ENCODE data around the gene NAB1.

Gene NAB1

DNA sequence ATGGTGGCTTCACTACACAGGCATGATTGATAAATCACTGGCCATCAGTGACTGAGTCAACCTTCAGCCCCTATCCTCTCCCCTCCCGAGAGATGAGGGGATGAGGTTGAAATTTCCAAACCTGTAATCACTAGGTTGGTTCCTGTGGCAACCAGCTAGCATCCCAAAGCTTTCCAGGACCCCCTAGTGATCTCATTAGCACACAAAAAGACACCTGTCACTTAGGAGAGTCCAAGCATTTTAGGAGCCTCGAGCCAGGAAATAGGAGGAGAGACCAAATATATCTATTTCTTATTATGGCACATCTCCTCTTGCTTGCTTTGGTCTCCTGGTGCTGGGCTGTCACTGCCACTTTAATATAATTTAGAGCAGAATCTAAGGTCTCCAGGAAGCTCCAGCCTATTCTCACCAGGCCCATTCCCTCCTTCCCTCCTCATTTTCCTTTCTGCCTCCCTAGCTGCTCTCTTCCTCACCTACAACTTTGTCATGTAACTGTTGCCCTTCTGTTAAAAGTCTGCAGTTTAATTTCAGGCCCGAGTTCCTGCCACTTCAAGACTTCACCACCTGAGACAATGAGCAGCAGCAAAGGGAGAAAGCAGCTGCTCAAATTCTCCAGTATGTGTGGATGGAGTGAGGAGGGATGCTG lies 33.2 kb upstream of the NAB1 start:
- TF ChIP-seq, protein P1, sequence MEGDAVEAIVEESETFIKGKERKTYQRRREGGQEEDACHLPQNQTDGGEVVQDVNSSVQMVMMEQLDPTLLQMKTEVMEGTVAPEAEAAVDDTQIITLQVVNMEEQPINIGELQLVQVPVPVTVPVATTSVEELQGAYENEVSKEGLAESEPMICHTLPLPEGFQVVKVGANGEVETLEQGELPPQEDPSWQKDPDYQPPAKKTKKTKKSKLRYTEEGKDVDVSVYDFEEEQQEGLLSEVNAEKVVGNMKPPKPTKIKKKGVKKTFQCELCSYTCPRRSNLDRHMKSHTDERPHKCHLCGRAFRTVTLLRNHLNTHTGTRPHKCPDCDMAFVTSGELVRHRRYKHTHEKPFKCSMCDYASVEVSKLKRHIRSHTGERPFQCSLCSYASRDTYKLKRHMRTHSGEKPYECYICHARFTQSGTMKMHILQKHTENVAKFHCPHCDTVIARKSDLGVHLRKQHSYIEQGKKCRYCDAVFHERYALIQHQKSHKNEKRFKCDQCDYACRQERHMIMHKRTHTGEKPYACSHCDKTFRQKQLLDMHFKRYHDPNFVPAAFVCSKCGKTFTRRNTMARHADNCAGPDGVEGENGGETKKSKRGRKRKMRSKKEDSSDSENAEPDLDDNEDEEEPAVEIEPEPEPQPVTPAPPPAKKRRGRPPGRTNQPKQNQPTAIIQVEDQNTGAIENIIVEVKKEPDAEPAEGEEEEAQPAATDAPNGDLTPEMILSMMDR (IDR thresholded peaks at IDR 0.05; ENCODE audit: borderline replicate concordance, insufficient read depth, low read depth, low read length): no peak
- H3K4me3 ChIP-seq (ENCODE audit: low read depth, low read length): no peak overlapping the region

DNA sequence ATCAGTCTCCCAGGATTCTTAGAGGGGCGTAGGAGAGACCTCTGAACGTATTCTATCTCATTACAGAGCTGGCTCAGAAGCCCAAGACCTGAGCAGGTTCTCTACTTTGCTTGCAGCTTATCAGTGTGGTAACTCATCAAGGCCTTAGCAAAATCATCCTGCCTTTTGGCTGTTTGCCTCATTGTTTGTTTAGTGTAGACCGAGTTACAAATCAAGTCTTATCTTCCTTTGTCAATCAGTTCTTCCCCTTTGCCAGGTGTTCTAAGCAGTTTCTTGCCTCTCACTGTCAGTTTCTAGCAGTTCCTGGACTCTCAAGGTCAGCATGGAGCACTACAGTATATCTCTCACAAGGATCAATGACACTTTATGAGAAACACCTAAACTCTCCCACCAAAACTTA lies 30.9 kb upstream of the NAB1 start:
- no peak overlapping the region for H3K4me3 ChIP-seq (ENCODE audit: low read depth, low read length)
- TF ChIP-seq, protein P1 (IDR thresholded peaks at IDR 0.05; ENCODE audit: borderline replicate concordance, insufficient read depth, low read depth, low read length): no peak

DNA sequence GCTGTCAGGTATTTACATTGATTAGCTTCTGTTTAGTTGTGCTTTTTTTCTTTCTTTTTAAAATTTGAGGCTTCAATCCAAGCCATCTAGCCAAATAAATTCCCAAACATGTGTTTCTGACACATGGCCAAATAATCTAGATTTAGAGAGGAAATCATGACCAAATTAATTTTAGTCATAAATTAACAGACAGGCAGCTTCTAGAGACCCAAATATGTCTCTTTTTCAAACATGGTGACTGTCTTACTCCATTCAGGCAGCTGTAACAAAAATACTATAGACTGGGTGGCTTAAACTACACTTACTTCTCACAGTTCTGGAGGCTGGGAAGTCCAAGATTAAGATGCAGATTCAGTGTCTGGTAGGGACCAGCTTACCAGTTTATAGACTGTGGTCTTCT lies 23.2 kb upstream of the NAB1 start:
- no peak overlapping the region for H3K4me3 ChIP-seq (ENCODE audit: low read depth, low read length)
- TF ChIP-seq, protein P1 (IDR thresholded peaks at IDR 0.05; ENCODE audit: borderline replicate concordance, insufficient read depth, low read depth, low read length): no peak

DNA sequence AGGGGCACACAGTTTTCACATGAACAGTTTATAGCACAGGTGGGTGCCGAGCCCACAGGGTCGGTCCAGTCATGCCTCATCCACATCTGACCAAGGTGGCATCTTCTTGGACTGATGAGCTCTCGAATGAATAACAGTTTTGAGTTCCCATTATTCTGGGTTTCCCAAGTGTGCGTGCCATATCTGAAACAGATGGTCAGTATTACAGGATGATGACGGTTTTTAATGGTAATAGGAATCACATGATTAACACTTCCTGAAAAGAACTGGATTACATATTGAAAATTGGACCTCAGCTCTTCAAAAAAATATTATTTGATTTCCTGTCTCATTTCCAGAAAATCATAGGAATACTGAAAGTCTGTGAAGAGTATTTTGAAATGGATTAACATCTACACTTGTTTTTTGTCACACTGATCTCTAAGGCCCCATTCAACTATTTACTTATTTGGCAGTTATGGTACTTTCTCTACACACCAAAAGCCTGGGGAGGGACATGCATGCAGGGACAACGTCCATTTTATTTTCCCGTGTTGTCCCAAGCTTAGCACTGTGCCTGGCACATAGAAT lies 22.2 kb upstream of the NAB1 start:
- TF ChIP-seq, protein P1 (IDR thresholded peaks at IDR 0.05; ENCODE audit: borderline replicate concordance, insufficient read depth, low read depth, low read length): no peak
- no peak overlapping the region for H3K4me3 ChIP-seq (ENCODE audit: low read depth, low read length)

DNA sequence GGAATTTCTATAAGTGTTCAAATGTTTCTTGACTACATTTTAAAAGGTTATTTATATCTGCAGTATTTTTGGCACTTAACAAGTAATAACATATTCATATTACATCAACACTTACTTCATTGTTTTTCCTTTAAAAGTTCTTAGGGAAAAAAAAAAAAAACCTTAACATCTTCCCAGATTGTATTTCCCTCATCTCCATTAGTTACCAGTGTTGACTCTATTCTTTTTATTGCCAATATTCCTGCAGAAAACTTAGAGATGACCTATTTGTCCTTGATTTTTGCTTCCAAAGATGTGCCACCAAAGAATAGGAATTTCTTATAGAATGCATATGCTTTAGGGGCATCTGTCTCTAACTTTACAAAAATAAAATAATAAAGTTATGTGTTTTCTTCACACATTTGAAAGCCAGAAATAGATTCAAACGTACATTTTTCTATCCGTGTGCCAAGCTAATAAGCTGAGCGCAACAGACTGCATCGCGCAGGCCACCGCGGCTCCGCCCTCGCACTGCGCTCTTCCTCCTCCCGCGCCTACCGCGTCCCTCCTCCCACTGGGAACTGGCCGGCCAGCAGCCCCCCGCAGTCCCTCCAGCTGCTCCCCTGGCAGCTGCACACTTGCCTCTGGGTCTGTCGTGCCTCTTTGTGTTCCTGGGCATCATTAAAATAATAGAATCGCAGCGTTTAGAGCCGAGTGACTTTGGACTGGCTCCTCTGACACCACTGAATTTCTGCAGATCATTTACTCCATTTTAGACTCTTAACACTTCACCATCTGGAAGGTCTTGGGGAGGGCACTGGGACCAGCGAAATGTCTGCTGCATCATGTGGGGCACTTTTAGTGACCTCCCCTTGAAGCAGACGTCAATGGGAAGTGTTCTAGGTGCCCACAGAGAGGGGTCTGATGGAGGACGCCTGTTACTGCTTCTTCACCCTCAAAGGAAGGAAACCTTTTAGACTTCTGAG lies 21.2 kb upstream of the NAB1 start:
- TF ChIP-seq, protein P1 (IDR thresholded peaks at IDR 0.05; ENCODE audit: borderline replicate concordance, insufficient read depth, low read depth, low read length): no peak
- H3K4me3 ChIP-seq (ENCODE audit: low read depth, low read length): no peak overlapping the region

DNA sequence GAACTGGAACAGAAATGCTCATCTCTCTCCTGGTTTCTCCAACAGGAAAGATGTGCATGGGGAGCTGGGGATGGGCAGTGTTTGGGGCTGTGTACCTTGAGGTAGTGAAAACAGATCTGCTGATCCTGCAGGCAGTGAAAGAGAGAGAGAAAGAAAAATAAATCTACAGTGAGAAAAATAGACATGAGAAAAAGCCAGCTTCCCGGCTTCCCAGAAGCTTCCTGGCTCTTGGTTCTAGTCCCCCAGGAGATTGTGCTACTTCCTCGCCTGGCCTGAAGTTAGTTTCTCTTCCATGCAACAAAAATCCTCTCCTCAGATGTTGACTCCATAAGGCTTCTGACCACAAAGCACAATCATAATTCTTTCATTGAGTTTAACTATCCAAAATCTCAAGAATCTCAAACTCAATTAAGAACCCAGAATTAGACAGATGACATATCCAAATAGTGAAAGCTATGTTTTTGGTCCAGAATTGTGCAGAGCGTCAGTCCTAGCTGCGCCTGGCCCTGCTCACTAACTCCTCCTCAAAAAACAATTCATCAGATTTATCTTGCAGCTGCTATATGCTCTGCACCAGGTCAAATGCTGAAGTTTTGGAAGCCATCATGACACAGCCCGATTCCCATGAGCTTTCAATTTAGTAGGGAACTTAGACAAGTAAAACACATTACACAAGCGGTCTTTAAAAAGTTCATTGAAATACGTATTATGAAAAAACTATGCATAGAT lies 20.1 kb upstream of the NAB1 start:
- TF ChIP-seq, protein P1 (IDR thresholded peaks at IDR 0.05; ENCODE audit: borderline replicate concordance, insufficient read depth, low read depth, low read length): no peak
- H3K4me3 ChIP-seq (ENCODE audit: low read depth, low read length): no peak overlapping the region

Measured in GM12875 (cell line).